Liver (tissue), 9 donors: ENCODE measurements around the gene IBA57. TPM values are rescaled to one million over a fixed set of nuclear protein-coding genes. Genes with fewer than 3 reads are reported as not detected.

Experiments
- DNase-seq: peaks from one replicate; pipeline ENCODE4 v3.0.0-alpha.2; 2017; ENCODE audit warnings: low spot score
- H3K27ac ChIP-seq, 2 donors: one replicate each; pipeline ENCODE4 v1.7.0; 2013; ENCODE audit warnings: inconsistent platforms in 2 of 2, low read length in 2 of 2, control low read depth in 1 of 2, low read depth in 1 of 2, mild to moderate bottlenecking in 1 of 2
- H3K27me3 ChIP-seq, 4 donors: one replicate each; pipeline versions ENCODE4 v1.6.1 to v1.7.0; 2013; ENCODE audit warnings: low read length in 3 of 4, inconsistent platforms in 1 of 4, mild to moderate bottlenecking in 1 of 4, moderate library complexity in 1 of 4; ENCODE audit not compliant: control insufficient read depth in 4 of 4, insufficient read depth in 4 of 4
- H3K36me3 ChIP-seq, 4 donors: one replicate each; pipeline versions ENCODE4 v1.6.1 to v1.7.0; 2013; ENCODE audit warnings: low read length in 3 of 4, mild to moderate bottlenecking in 3 of 4, low read depth in 1 of 4, moderate library complexity in 1 of 4; ENCODE audit not compliant: control insufficient read depth in 4 of 4, insufficient read depth in 3 of 4
- H3K4me1 ChIP-seq, 4 donors: one replicate each; pipeline versions ENCODE4 v1.6.1 to v1.7.0; 2013; ENCODE audit warnings: low read length in 3 of 4, mild to moderate bottlenecking in 3 of 4, moderate library complexity in 1 of 4; ENCODE audit not compliant: control insufficient read depth in 4 of 4, insufficient read depth in 4 of 4
- H3K4me3 ChIP-seq, 3 donors: one replicate each; pipeline versions ENCODE4 v1.6.1 to v1.7.0; 2013; ENCODE audit warnings: low read length in 3 of 3, control low read depth in 1 of 3, low read depth in 1 of 3, mild to moderate bottlenecking in 1 of 3
- H3K9ac ChIP-seq, 2 donors: one replicate each; pipeline ENCODE4 v1.7.0; 2013; ENCODE audit warnings: low read length in 2 of 2, mild to moderate bottlenecking in 2 of 2, moderate library complexity in 2 of 2, control low read depth in 1 of 2, low read depth in 1 of 2
- H3K9me3 ChIP-seq, 4 donors: one replicate each; pipeline versions ENCODE4 v1.6.1 to v1.7.0; 2013; ENCODE audit warnings: low read length in 3 of 4; ENCODE audit not compliant: control insufficient read depth in 4 of 4
- ATF3 ChIP-seq: IDR thresholded peaks from 2 replicates; pipeline ENCODE4 v1.6.1; 2016; ENCODE audit warnings: antibody characterized with exemption
- CTCF ChIP-seq: fragments of 150-350 bp; IDR thresholded peaks from 2 replicates; pipeline ENCODE4 v1.5.1; 2017; ENCODE audit warnings: improper control_type of control experiment, low read depth, low read length; ENCODE audit not compliant: missing input control
- EGR1 ChIP-seq, 2 donors: IDR thresholded peaks; 2 replicates each; pipeline ENCODE4 v1.6.1; 2016 to 2018; ENCODE audit warnings: antibody characterized with exemption in 2 of 2, low read depth in 2 of 2
- FOXA1 ChIP-seq: IDR thresholded peaks from 2 replicates; pipeline ENCODE4 v1.6.1; 2016; ENCODE audit warnings: antibody characterized with exemption
- FOXA2 ChIP-seq: IDR thresholded peaks from 2 replicates; pipeline ENCODE4 v1.6.1; 2016; ENCODE audit warnings: antibody characterized with exemption
- GABPA ChIP-seq, 2 donors: IDR thresholded peaks in 1 of 2; conservative IDR thresholded peaks in 1 of 2; 2 replicates each; pipeline ENCODE4 v1.6.1; 2016; ENCODE audit warnings: antibody characterized with exemption in 2 of 2, mild to moderate bottlenecking in 1 of 2, moderate library complexity in 1 of 2
- HNF4A ChIP-seq, 2 donors: conservative IDR thresholded peaks; 2 replicates each; pipeline ENCODE4 v1.6.1; 2016; ENCODE audit warnings: antibody characterized with exemption in 2 of 2, mild to moderate bottlenecking in 2 of 2
- HNF4G ChIP-seq: IDR thresholded peaks from 2 replicates; pipeline ENCODE4 v1.6.1; 2016; ENCODE audit warnings: antibody characterized with exemption
- JUND ChIP-seq, 2 donors: IDR thresholded peaks; 2 replicates each; pipeline ENCODE4 v1.6.1; 2016; ENCODE audit warnings: antibody characterized with exemption in 2 of 2
- MAX ChIP-seq: IDR thresholded peaks from 2 replicates; pipeline ENCODE4 v1.6.1; 2016; ENCODE audit warnings: antibody characterized with exemption
- NR2F2 ChIP-seq: IDR thresholded peaks from 2 replicates; pipeline ENCODE4 v1.6.1; 2016; ENCODE audit warnings: antibody characterized with exemption
- RAD21 ChIP-seq, 2 donors: IDR thresholded peaks; 2 replicates each; pipeline ENCODE4 v1.6.1; 2016; ENCODE audit warnings: antibody characterized with exemption in 2 of 2, mild to moderate bottlenecking in 2 of 2
- REST ChIP-seq: IDR thresholded peaks from 2 replicates; pipeline ENCODE4 v1.6.1; 2016; ENCODE audit warnings: antibody characterized with exemption, mild to moderate bottlenecking
- RXRA ChIP-seq, 2 donors: IDR thresholded peaks; 2 replicates each; pipeline ENCODE4 v1.6.1; 2017 to 2018; ENCODE audit warnings: antibody characterized with exemption in 2 of 2, mild to moderate bottlenecking in 1 of 2
- SP1 ChIP-seq: IDR thresholded peaks from 2 replicates; pipeline ENCODE4 v1.6.1; 2018; ENCODE audit warnings: antibody characterized with exemption, mild to moderate bottlenecking
- TAF1 ChIP-seq: conservative IDR thresholded peaks from 2 replicates; pipeline ENCODE4 v1.6.1; 2016; ENCODE audit warnings: antibody characterized with exemption, mild to moderate bottlenecking
- YY1 ChIP-seq: IDR thresholded peaks from 2 replicates; pipeline ENCODE4 v1.6.1; 2016; ENCODE audit warnings: antibody characterized with exemption, mild to moderate bottlenecking
- ZBTB33 ChIP-seq: IDR thresholded peaks from 2 replicates; pipeline ENCODE4 v1.6.1; 2016; ENCODE audit warnings: antibody characterized with exemption
- WGBS: extraction: QIAGEN DNeasy Blood & Tissue Kit; methylation state at CpG from one replicate; pipeline ENCODE4 v1.1.7; 2013; 5-methylcytosine and 5-hydroxymethylcytosine counted together
- polyA plus RNA-seq, 2 donors: library from polyadenylated mRNA; stranded (reverse) in 1 of 2; unstranded in 1 of 2; fragments of 200-250 nt in 1 of 2; fragments of >200 nt in 1 of 2; fragmentation: Nextera tagmentation in 1 of 2; extraction: Ambion mirVana in 1 of 2; gene quantifications; one replicate each; pipeline versions ENCODE4 v1.2.1 to v1.2.3, GENCODE V29; 2013 to 2015
- total RNA-seq, 2 donors: library from RNA; depleted of rRNA; stranded (reverse); fragments of >200 nt; gene quantifications; one replicate each; pipeline ENCODE4 v1.2.3, GENCODE V29; 2014
- donor health status: healthy.
- donor health status: healthy.
- donor health status: healthy.
- donor health status: healthy.
- donor health status: healthy.

IBA57 gene
- total and polyA plus RNA-seq, 4 donors, result 1.6 to 12.0 (median 8.4) TPM

GRCh38 chr1:228168563-228169270 lies 3.1 kb downstream of the IBA57 start (continued):
- TF ChIP-seq GABPA (IDR thresholded peaks at IDR 0.05 in 1 of 2, conservative IDR thresholded peaks at IDR 0.05 in 1 of 2) (no peak), HNF4G (no peak), EGR1 (IDR thresholded peaks at IDR 0.05; ENCODE audit: low read depth in 2 of 2) (no peak), RXRA (IDR thresholded peaks at IDR 0.05) (no peak), CTCF (no peak), NR2F2 (no peak), FOXA1 (no peak)

GRCh38 chr1:228169345-228169744 lies 3.7 kb downstream of the IBA57 start:
- Histone ChIP-seq H3K4me1 (peaks cover 0 to 12% (median 4%) of the 10 kb centered on the region in 4 donors), H3K4me3 (no peak overlapping the region), H3K9me3 (no peaks in the 10 kb centered on the region), H3K27ac (no peak overlapping the region), H3K36me3 (no peaks in the 10 kb centered on the region), H3K27me3 (no peaks in the 10 kb centered on the region), H3K9ac (no peak overlapping the region)
- DNase-seq, result no peak
- 88% methylated on average over 2 of the region's 2 CpGs for WGBS
- TF ChIP-seq NR2F2 (no peak), REST (no peak), JUND (IDR thresholded peaks at IDR 0.05) (no peak), HNF4A (conservative IDR thresholded peaks at IDR 0.05) (no peak), MAX (no peak), ATF3 (no peak), HNF4G (no peak), SP1 (no peak), FOXA2 (no peak), RXRA (IDR thresholded peaks at IDR 0.05) (no peak), YY1 (no peak), GABPA (IDR thresholded peaks at IDR 0.05 in 1 of 2, conservative IDR thresholded peaks at IDR 0.05 in 1 of 2) (no peak), ZBTB33 (no peak), RAD21 (IDR thresholded peaks at IDR 0.05) (no peak), EGR1 (IDR thresholded peaks at IDR 0.05; ENCODE audit: low read depth in 2 of 2) (no peak), FOXA1 (no peak), CTCF (no peak), TAF1 (no peak)
